ENCODE data around the gene SARNP.
"Not testable (repeated sequence)": the region's sequence is repeated elsewhere in the genome, so short reads cannot be mapped to it uniquely, and the experiment has no call there.

GRCh38 chr12:55834400-55834799 lies 16.9 kb upstream of the SARNP start:
- TF ChIP-seq SPI1, POLR2AphosphoS5, TAF1, POLR2A (IDR thresholded peaks at IDR 0.05; ENCODE audit: low read depth, low read length): not testable (repeated sequence)
